NCI-H187 (cell line): ENCODE measurements around the gene POLR2J.

Experiments used
- DNase-seq, 2 experiments: peaks; one replicate each; lab custom pipeline; 2025; lab: John Stamatoyannopoulos, UW

POLR2J gene

GRCh38 chr7:102439963-102440795 lies 38.5 kb downstream of the POLR2J start:
- DNase-seq = no peak

GRCh38 chr7:102436118-102436517 lies 42.6 kb downstream of the POLR2J start:
- no peak for DNase-seq

- DNase-seq = no peak
These were observed 44.7 kb downstream of the POLR2J start for GRCh38 chr7:102434039-102434486.

- DNase-seq = peak in 1 of 2 experiments; percentile 45
These were observed 45.3 kb downstream of the POLR2J start, which contains the start of gene ORAI2 for GRCh38 chr7:102433219-102434038. Gene ORAI2 (plus strand): TSS chr7:102433575. CDS start chr7:102438957, 5,382 bp downstream.

- DNase-seq = no peak
These were observed 46.1 kb downstream of the POLR2J start for GRCh38 chr7:102432442-102433218.

DNA sequence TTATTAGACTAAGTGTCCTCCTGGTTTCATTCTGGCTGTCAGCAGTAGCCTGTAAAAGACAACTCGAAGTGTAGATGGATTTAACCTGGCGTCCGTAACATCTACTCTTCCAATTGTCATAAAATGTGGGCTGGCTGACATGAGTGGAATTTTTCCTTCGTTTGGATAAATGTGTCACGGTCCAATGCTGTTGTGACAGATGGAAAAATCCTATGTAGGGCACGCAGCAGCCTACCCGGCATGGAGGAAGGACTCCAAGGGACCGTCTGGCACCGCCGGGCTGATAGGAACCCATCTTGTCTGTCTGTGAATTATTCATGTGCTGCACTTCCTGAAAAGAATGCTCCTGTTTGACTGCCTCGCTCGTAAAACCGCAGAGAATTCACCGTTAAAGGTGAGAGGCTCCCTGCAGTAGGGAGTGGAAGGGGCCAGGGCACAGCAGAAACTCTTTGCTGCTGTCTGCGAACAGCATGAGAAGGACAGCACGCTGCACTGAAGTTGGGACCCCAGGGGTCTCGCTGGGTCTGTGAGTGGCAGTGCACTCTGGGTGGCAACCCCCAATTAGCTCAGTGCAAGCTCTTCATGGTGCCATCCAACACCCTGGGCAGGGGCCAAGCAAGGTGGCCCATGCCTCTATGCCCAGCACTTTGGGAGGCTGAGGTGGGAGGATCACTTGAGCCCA lies 47.0 kb downstream of the POLR2J start:
- peak; percentile 77 to 83 for DNase-seq

GRCh38 chr7:102429141-102429899 lies 49.4 kb downstream of the POLR2J start:
- no peak for DNase-seq

GRCh38 chr7:102427019-102427405 lies 51.7 kb downstream of the POLR2J start:
- DNase-seq = no peak

GRCh38 chr7:102426268-102427018 lies 52.3 kb downstream of the POLR2J start:
- DNase-seq = no peak

DNA sequence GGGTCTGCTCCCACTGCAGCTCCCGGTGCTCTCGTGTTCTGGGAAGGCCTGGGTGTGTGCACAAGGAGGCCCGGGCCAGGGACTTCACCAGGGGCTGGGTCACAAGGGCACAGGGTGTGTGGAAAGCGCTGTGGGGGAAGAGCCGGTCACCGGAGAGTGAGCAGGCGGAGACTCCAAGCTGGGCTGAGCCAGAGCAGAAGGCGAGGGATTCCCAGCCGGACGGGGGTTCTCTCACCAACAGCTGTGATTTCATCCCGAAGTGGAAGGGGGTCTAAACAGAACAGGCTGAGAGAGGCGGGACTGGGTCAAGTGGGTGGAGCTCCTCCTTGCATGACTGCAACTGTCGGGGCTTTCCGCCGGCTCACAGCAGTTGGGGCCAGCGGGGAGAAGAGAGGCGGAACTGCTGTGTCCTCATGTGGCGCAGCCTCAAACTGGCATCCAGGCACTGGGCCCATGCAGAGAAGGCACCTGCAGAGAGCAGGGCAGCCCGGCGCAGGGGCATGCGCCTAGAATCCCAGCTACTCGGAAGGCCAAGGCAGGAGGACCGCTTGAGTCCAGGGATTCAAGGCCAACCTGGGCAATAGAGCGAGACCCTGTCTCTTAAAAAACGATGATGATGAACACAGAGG lies 53.0 kb downstream of the POLR2J start:
- DNase-seq = no peak

DNA sequence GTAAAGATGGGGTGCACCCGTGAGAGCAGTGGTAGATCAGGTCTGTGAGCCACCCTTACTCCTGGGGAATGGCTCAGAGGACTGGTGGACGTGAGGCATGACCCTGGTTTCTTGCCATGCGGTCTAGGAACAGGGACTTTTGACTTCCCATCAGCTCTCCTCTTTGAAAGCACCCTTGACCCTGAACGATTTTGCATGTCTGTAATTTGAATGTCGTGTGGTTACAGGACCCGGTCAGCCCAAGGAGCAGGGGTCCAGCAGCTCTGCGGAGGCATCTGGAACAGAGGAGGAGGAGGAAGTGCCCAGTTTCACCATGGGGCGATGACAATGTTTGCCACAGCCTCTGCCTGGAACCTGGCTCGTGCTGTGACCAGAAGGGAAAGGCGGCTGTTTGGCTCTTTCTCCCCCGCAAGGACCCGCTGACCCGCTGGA lies 53.9 kb downstream of the POLR2J start:
- no peak for DNase-seq

DNA sequence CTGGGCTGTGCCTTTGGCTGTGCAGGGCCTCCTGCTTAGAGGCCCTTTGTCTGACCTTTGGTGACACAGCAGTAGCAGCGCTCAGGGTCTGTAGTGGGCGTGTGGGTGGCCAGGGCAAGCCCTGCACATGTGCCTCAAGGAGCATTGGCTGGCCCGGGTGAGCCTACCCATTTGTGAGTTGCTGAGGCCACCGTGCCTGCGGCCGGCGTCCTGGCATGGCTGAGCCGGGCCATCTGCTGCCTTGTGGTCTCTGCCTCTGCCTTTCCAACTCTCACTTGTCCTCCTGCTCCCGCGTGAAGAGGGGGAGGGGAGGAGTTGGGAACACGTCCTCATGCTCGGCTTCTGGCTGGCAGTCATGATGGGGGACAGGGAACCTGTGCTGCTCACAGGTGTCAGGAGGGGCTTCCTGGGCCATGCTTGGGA lies 54.6 kb downstream of the POLR2J start:
- DNase-seq = no peak
